Measurements from ENCODE around the gene ELAVL3.

ELAVL3 gene

GRCh38 chr19:11453468-11454341, 27.1 kb downstream of the ELAVL3 start:
- Histone ChIP-seq H3K36me3 (peaks cover 25% of the 10 kb centered on the region), H3K9me3 (no peaks in the 10 kb centered on the region), H3K4me3 (ENCODE audit: low read depth in 1 of 2, low read length in 1 of 2) (no peak overlapping the region), H3K4me1 (ENCODE audit: control insufficient read depth in 1 of 2, insufficient read depth in 1 of 2, low read depth in 1 of 2, low read length in 1 of 2) (no peaks in the 10 kb centered on the region), H3K27ac (no peak overlapping the region), H3K27me3 (peaks cover 59% of the 10 kb centered on the region)
- TF ChIP-seq CTCF (IDR thresholded peaks at IDR 0.05) = no peak

DNA sequence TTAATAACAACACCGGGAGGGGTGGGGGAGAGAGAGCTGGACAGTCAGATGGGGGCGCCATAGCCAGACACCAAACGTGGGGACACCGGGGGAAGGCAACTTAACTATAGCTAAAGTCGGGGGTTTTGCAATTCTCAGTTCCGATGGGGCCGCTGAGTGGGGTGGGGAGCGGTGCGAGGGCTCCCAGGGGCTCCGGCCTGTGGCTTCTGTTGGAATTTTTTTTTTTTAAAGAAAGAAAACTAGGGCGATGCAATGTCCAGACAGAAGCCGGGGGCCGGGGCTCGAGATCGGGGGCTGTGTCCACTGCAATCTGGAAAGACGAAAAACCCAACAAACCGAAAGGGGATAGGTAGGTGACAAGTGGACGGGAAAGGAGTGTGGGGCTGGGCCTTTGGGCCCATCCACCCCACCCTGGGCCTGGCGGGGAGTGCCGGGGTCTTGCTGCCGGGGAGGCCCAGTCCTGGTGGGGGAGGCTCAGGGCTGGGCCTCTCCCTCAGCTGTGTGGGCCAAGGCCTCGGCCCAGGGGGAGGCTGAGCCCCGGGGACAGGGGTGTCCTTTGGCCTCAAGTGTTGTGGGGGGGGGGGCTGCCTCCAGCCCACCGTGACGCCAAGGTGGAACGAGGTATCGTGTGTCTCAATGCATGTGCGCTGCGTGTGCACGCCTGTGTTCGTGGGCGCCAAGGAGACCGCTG, 28.1 kb downstream of the ELAVL3 start:
- Histone ChIP-seq H3K36me3 (peaks cover 34% of the 10 kb centered on the region), H3K4me3 (ENCODE audit: low read depth in 1 of 2, low read length in 1 of 2) (no peak overlapping the region), H3K27me3 (peaks cover 49% of the 10 kb centered on the region), H3K27ac (no peak overlapping the region), H3K4me1 (ENCODE audit: control insufficient read depth in 1 of 2, insufficient read depth in 1 of 2, low read depth in 1 of 2, low read length in 1 of 2) (no peaks in the 10 kb centered on the region), H3K9me3 (no peaks in the 10 kb centered on the region)
- no peak for TF ChIP-seq CTCF (IDR thresholded peaks at IDR 0.05)

GRCh38 chr19:11451871-11452619, 28.8 kb downstream of the ELAVL3 start:
- no peak for TF ChIP-seq CTCF (IDR thresholded peaks at IDR 0.05)
- no peaks in the 10 kb centered on the region for H3K4me1 ChIP-seq (ENCODE audit: control insufficient read depth in 1 of 2, insufficient read depth in 1 of 2, low read depth in 1 of 2, low read length in 1 of 2)
- H3K36me3 ChIP-seq = peaks cover 42% of the 10 kb centered on the region
- no peak overlapping the region for H3K27ac ChIP-seq
- H3K4me3 ChIP-seq (ENCODE audit: low read depth in 1 of 2, low read length in 1 of 2) = no peak overlapping the region
- H3K9me3 ChIP-seq = no peaks in the 10 kb centered on the region
- H3K27me3 ChIP-seq = peaks cover 46% of the 10 kb centered on the region

DNA sequence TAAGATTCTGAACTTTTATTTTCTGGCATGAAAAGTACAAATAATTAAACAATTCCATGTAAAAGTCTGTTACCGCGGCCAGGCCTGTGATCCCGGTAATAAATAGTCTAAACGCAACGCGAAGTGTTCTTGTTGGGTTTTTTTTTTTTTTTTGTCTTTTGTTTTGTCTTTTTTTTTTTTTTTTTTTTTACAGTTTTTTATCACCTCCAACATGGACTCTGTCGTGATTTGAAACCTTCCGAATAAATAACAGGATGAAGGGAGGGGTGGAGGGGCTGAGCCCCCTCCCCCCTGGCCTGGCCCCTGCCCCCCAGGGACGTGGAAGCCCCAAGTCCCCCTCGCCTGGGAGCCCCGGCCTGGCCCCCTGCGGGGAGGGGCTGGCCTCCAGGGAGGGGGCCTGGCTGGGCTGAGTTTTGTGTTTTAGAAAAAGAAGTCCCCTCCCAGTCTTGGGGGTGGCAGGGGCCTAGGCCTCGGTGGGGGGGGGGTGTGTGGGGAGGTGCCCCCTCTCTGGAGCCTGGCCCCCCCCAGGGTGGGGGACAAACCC, 29.4 kb downstream of the ELAVL3 start:
- no peak for TF ChIP-seq CTCF (IDR thresholded peaks at IDR 0.05)
- Histone ChIP-seq H3K4me3 (ENCODE audit: low read depth in 1 of 2, low read length in 1 of 2) (no peak overlapping the region), H3K27me3 (peaks cover 39% of the 10 kb centered on the region), H3K9me3 (no peaks in the 10 kb centered on the region), H3K36me3 (peaks cover 48% of the 10 kb centered on the region), H3K4me1 (ENCODE audit: control insufficient read depth in 1 of 2, insufficient read depth in 1 of 2, low read depth in 1 of 2, low read length in 1 of 2) (no peaks in the 10 kb centered on the region), H3K27ac (no peak overlapping the region)

DNA sequence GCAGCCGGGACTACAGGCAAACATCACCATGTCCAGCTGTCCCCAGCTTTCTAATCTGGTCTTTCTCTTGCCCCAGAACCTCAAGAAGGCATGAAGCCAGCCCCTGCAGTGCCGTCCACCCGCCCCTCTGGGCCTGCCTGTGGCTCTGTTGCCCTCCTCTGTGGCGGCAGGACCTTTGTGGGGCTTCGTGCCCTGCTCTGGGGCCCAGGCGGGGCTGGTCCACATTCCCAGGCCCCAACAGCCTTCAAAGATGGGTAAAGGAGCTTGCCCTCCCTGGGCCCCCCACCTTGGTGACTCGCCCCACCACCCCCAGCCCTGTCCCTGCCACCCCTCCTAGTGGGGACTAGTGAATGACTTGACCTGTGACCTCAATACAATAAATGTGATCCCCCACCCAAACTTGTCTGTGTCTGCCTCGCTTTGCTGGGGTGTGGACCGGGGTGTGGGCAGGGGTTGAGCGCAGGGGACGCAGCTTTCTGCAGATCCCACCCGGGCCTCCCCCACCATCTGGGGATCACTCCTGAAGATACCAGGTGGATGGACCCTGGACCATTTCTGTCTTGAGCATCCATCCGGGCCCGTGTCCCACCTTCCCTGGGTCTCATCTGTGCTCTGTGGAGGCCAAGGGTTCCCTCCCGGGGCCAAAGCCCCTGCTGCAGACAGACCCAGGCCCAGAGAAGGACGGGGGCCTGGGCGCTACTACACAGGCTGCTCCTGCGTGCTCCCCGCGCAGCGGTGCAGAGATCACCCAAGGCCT, 30.1 kb downstream of the ELAVL3 start:
- TF ChIP-seq CTCF (IDR thresholded peaks at IDR 0.05) = no peak
- Histone ChIP-seq H3K9me3 (no peaks in the 10 kb centered on the region), H3K4me1 (ENCODE audit: control insufficient read depth in 1 of 2, insufficient read depth in 1 of 2, low read depth in 1 of 2, low read length in 1 of 2) (no peaks in the 10 kb centered on the region), H3K36me3 (peaks cover 55% of the 10 kb centered on the region), H3K27ac (no peak overlapping the region), H3K27me3 (peaks cover 35% of the 10 kb centered on the region), H3K4me3 (ENCODE audit: low read depth in 1 of 2, low read length in 1 of 2) (no peak overlapping the region)

Measured in neutrophil (primary cell).